ENCODE data around the gene DNMBP.

The DNMBP gene

DNA sequence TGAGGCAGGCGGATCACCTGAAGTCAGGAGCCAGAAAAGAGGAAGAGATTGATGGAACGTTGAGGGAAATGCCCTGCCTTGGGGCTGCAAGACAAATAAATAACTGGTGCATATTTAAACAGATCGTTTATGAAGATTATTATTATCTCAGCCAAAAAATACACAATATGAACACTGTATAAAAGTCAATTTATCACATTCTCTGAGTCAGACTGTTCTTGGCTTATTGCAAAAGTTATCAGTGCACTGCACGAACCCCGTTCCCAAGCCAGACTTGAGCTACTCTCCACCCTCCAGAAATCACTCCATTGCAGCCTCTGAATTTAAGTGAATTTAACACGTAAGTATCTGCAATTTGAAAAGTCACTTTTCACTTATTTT is 1.6 kb downstream of the DNMBP start:
- H3K27ac Mint-ChIP-seq: no peak overlapping the region
- peaks cover 32% of the 10 kb centered on the region for H3K4me1 Mint-ChIP-seq
- H3K27me3 Mint-ChIP-seq: no peaks in the 10 kb centered on the region
- H3K9me3 Mint-ChIP-seq: no peaks in the 10 kb centered on the region
- H3K4me3 Mint-ChIP-seq: peak overlapping the region; percentile 43
- ATAC-seq (ENCODE audit: low read depth) (no peak), DNase-seq (ENCODE audit: low spot score in 2 of 2) (no peak)
- peaks cover 3% of the 10 kb centered on the region for H3K36me3 Mint-ChIP-seq

DNA sequence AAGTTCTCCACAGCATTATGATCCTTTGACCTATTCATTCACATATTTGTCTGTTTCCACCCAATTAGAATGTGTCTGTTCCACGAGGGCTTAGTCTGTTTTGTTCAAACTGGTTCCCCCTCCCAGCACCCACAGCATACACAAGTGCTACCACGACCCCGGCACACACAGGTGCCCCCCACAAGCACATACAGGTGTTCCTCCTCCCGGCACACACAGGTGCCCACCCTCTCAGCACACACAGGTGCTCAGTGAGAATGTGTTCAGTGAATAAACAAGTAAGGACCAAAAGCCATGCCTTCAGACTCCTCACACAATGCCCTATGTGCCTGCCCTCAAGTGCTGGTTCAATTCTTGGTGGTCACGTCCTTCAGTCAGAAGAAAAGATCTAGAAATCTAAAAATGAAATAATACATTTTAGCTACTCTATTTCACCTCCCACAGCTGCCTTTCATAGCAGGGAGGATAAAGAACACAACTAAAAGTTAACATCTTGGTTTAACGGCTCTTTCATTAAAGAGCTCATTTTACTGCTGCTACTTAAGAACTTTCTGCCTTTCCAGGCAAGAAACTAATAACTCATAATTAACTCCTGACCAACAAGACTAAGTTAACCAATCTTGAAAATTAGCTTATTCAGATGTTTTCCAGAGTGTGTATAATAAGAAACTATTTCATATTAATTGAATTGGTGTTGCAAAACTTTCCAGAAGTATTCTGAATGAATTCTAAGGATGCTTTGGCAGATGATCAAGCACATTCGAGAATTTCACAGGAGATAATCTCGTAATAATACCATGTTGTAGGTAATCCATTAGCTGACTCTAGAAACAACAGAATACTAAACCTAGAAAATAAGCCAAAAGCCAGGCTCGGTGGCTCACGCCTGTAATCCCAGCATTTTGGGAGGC is 2.3 kb downstream of the DNMBP start:
- H3K9me3 Mint-ChIP-seq: no peaks in the 10 kb centered on the region
- no peak for DNase-seq (ENCODE audit: low spot score in 2 of 2)
- peak overlapping the region; percentile 43 for H3K4me3 Mint-ChIP-seq
- ATAC-seq (ENCODE audit: low read depth): no peak
- no peaks in the 10 kb centered on the region for H3K27me3 Mint-ChIP-seq
- H3K4me1 Mint-ChIP-seq: peaks cover 32% of the 10 kb centered on the region
- no peak overlapping the region for H3K27ac Mint-ChIP-seq
- H3K36me3 Mint-ChIP-seq: peaks cover 3% of the 10 kb centered on the region

DNA sequence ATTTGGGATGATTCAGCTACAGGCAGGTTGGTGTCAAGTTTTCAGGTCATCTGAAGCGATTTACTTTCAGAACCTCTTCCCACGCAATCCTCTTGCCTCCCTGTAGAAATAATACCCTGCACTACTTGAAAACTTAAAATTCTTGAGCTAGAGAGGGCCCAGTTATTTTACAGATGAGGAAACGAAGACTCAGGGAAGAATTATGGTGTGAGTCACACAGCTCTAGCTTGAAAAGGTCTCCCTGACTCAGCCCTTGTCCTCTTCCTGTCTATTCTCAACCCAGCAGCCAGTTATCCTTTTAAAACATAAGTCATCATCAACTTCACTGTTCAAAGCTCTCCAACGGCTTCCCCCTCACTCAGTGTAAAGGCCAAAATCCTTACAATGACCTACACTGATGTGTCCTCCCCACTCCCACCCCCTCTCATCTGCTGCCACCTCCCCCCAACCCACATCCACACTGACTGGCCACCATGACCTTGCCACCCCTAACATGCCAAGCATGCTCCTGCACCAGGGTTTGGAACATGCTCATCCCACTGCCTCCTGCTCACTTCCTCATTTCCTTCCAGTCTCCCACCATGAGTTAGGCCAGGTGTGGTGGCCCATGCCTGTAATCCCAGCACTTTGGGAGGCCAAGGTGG is 3.4 kb downstream of the DNMBP start:
- H3K9me3 Mint-ChIP-seq: no peaks in the 10 kb centered on the region
- H3K27ac Mint-ChIP-seq: peak overlapping the region; percentile 39
- H3K4me3 Mint-ChIP-seq: no peak overlapping the region
- peaks cover 32% of the 10 kb centered on the region for H3K4me1 Mint-ChIP-seq
- no peak for DNase-seq (ENCODE audit: low spot score in 2 of 2)
- no peak for ATAC-seq (ENCODE audit: low read depth)
- peaks cover 3% of the 10 kb centered on the region for H3K36me3 Mint-ChIP-seq
- H3K27me3 Mint-ChIP-seq: no peaks in the 10 kb centered on the region

DNA sequence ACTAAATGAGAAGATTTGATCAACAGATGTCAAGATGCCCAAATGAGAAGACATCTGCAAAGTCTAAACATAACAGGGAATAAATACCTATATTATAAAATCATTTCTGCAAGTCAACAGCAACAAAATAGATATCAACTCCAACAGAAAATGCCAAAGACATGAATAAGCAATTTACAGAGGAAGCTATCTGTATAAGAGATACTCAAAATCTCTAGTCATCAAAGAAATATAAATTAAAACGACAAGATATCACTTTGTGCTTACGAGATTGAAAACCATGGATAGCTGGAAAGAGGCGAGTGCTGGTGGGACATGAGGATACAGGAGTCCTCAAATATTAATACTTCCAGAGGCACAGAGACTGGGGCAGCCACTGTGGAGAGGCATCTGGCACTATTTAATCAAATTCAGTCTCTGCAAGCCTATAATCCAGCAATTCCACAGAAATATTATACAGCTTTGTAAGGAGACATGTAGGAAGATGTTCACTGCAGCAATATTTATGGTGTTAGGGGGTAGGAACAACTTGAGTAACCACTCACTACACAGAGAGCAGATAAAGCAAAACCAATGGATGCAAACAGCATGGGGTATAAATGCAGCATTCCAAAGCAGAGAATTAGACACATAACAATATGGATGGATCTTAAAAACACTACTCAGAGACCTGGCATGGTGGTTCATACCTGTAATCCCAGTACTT is 4.8 kb downstream of the DNMBP start:
- H3K27me3 Mint-ChIP-seq: no peaks in the 10 kb centered on the region
- peaks cover 26% of the 10 kb centered on the region for H3K4me1 Mint-ChIP-seq
- no peaks in the 10 kb centered on the region for H3K9me3 Mint-ChIP-seq
- DNase-seq (ENCODE audit: low spot score in 2 of 2) (no peak), ATAC-seq (ENCODE audit: low read depth) (no peak)
- H3K27ac Mint-ChIP-seq: no peak overlapping the region
- no peak overlapping the region for H3K4me3 Mint-ChIP-seq
- H3K36me3 Mint-ChIP-seq: peaks cover 3% of the 10 kb centered on the region

DNA sequence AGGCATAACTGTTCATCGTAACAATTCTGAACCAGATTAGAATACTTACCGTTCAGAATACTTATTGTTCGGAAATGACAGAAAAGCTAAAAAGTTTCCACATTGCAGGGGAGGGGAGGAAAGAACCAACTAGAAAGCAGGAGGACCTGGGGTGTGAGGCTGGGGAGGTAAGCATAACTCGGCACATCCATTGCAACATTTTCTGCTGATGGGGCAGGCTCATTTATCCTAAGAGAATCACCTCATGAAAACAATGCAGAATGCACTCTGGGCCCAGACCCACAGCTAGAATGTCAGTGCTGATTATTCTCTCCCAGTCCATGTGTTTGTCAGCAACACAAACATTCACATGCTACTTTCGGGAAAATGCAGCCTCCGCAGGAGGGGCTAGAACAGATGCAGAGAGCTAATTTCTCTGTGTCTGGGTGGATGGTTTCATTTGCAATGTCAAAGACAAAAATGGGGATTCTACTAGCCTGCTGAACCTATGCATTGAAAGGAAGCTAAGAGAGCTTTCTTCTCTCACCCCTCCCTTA is 9.6 kb downstream of the DNMBP start:
- no peak for ATAC-seq (ENCODE audit: low read depth)
- H3K27me3 Mint-ChIP-seq: no peaks in the 10 kb centered on the region
- no peaks in the 10 kb centered on the region for H3K9me3 Mint-ChIP-seq
- DNase-seq (ENCODE audit: low spot score in 2 of 2): no peak
- H3K27ac Mint-ChIP-seq: no peak overlapping the region
- H3K4me1 Mint-ChIP-seq: peaks cover 18% of the 10 kb centered on the region
- peaks cover 13% of the 10 kb centered on the region for H3K36me3 Mint-ChIP-seq
- H3K4me3 Mint-ChIP-seq: no peak overlapping the region

DNA sequence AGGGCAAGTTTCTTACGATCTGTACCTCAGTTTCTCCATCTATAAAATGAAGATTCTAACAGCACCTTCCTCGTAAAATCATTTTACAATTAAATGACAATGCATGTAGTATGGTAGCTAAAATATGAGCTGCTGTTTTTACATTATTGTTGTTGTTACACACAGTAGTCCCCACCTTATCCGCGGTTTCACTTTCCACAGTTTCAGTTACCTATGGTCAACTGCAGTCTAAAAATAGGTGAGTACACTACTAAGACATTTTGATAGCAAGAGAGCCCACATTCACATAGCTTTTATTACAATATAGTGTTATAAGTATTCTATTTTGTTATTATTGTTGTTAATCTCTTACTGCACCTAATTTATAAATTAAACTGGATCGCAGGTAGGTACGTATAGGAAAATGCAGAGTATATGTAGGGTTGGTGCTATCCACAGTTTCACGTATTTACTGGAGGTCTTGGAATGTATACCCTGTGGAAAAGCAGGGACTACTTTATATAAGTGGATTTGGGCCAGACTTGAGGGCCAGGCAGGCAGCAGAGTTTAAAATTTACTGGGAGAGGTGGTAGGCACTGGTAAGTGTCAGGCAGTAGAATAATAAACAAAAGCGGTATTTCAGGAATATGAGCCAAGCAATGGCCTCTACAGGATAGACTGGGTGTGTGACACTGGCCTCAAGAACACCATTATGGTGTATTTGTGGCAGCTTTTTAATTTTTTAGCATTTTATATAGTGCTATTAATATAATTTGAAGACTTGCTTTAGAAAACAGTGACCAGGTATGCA is 10.2 kb downstream of the DNMBP start:
- Mint-ChIP-seq H3K36me3 (peaks cover 12% of the 10 kb centered on the region), H3K4me3 (no peak overlapping the region), H3K4me1 (peaks cover 20% of the 10 kb centered on the region), H3K9me3 (no peaks in the 10 kb centered on the region), H3K27me3 (no peaks in the 10 kb centered on the region), H3K27ac (no peak overlapping the region)
- no peak for DNase-seq (ENCODE audit: low spot score in 2 of 2)
- ATAC-seq (ENCODE audit: low read depth): no peak

DNA sequence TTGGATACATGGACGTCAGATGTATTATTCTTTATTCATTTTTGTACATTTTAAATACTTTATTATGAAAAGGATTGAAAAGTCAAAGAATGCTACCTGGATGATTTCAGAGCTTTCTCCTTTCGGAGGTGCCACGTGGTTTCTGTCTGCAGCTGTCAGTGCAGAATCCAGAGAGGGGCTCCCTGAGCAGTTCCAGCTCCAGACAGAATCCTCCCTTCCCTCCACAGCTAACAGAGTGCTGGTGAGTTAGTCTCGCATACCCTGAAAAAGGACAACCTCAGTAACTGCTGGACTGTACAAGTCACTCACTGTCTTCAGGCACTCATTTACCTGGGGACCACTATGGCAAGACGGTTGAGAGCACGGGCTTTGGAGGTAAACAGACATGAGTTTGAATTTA is 10.9 kb downstream of the DNMBP start:
- no peak overlapping the region for H3K4me3 Mint-ChIP-seq
- H3K4me1 Mint-ChIP-seq: peaks cover 26% of the 10 kb centered on the region
- no peaks in the 10 kb centered on the region for H3K9me3 Mint-ChIP-seq
- DNase-seq (ENCODE audit: low spot score in 2 of 2) (no peak), ATAC-seq (ENCODE audit: low read depth) (no peak)
- H3K27ac Mint-ChIP-seq: no peak overlapping the region
- H3K27me3 Mint-ChIP-seq: no peaks in the 10 kb centered on the region
- H3K36me3 Mint-ChIP-seq: peaks cover 12% of the 10 kb centered on the region

DNA sequence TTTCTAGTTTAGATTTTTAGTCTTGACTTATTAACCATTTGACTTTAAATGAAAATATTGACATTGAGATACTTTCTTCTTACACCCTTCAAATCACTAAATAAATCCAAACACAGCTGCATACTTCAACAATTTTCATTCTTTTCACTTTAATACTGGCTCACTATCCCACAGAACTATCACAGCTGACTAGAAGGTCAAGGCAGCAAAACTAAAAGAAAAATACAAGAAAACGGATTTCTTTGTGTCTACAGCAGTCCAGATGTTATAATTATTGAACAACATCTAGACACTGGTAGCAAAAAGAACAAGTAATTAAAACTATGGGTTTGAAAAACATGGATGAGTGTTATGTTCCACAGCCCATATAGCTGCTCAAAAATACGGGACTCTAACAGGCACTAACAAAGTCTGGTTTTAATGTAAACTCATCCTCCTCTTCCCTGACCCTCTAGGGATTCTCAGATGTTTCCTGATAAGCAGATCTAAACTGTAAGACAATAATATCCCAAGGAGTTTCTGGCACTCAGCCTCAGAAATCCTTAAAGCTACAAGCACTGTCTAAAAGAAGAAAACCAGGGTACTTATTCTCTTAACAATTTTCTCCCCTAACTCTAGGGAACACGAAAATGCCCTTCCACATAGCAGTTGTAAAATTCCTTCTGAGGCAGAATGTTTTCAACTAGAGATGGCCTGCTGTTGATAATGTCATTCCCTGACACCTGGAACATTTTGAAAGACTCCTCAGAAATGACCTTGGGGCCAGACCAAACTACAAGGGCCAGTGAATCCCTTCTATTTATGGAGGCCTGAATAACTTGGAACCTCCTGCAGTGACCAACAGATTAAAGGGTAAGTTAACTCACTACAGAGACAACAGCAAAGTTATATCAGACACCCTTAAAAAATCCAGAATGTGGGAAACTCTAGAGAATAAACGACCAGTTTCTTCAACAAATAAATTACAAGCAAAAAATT is 12.8 kb downstream of the DNMBP start:
- DNase-seq (ENCODE audit: low spot score in 2 of 2): no peak
- ATAC-seq (ENCODE audit: low read depth): no peak
- Mint-ChIP-seq H3K36me3 (peaks cover 12% of the 10 kb centered on the region), H3K27ac (peak overlapping the region; percentile 56), H3K9me3 (no peaks in the 10 kb centered on the region), H3K4me3 (no peak overlapping the region), H3K4me1 (peaks cover 28% of the 10 kb centered on the region), H3K27me3 (no peaks in the 10 kb centered on the region)

DNA sequence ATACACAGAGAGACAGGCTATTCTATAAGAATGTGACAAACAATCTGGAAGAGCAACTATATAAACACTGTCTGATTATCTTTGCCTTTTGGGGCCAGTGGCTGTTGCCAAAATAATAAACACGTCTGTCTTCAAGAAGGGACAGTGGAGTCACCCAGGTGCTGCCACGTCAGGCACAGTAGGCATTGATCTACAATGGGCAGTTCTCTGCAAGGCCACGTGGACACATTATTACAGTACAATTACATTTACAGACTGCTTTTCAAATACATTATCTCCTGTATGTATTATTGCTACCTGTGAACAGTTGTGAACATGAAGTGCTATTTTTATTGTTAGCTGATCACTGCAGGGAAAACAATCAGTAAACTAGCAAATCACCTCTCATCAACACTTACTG is 14.0 kb downstream of the DNMBP start:
- ATAC-seq (ENCODE audit: low read depth) (no peak), DNase-seq (ENCODE audit: low spot score in 2 of 2) (no peak)
- Mint-ChIP-seq H3K4me3 (no peak overlapping the region), H3K27me3 (no peaks in the 10 kb centered on the region), H3K27ac (peak overlapping the region; percentile 94), H3K36me3 (peaks cover 12% of the 10 kb centered on the region), H3K9me3 (no peaks in the 10 kb centered on the region), H3K4me1 (peaks cover 28% of the 10 kb centered on the region)

DNA sequence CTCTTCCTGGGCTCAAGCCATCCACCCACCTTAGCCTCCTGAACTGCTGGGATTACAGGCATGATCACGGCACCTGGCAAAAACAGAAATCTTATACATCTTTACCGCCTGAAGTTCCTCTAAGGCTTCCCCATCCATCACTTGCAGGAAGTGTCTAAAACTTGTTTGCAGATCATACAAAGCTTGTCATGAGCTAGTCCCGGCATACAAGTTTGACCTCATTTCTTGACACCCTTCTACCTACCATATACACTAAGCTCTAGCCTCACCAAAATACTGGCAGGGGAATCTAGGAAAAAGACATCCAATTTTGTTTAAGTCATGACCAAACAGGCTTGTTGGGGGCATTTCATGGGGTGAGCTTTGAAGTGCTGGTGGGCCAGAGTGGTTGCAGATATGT is 14.5 kb downstream of the DNMBP start:
- H3K27ac Mint-ChIP-seq: peak overlapping the region; percentile 94
- H3K27me3 Mint-ChIP-seq: no peaks in the 10 kb centered on the region
- H3K4me1 Mint-ChIP-seq: peaks cover 28% of the 10 kb centered on the region
- no peak for ATAC-seq (ENCODE audit: low read depth)
- peak overlapping the region; percentile 5 for H3K4me3 Mint-ChIP-seq
- H3K36me3 Mint-ChIP-seq: peaks cover 12% of the 10 kb centered on the region
- H3K9me3 Mint-ChIP-seq: no peaks in the 10 kb centered on the region
- DNase-seq (ENCODE audit: low spot score in 2 of 2): no peak

DNA sequence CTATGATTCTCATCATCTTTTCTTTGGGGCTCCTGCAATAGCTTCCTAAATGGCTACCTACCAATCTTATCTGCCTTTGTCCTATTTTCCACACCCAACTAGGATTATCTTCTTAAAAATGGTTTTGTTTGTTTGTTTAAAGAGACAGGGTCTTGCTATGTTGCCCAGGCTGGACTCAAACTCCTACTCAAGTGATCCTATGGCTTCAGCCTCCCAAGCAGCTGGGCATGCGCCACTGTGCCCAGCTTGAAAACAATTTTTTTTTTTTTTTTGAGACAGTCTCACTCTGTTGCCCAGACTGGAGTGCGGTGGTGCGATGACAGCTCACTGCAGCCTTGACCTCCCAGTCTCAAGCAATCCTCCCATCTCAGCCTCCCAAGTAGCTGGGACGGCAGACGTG is 14.9 kb downstream of the DNMBP start:
- no peaks in the 10 kb centered on the region for H3K9me3 Mint-ChIP-seq
- H3K27ac Mint-ChIP-seq: peak overlapping the region; percentile 94
- H3K4me3 Mint-ChIP-seq: no peak overlapping the region
- H3K27me3 Mint-ChIP-seq: no peaks in the 10 kb centered on the region
- DNase-seq (ENCODE audit: low spot score in 2 of 2) (no peak), ATAC-seq (ENCODE audit: low read depth) (no peak)
- peaks cover 31% of the 10 kb centered on the region for H3K4me1 Mint-ChIP-seq
- H3K36me3 Mint-ChIP-seq: peaks cover 12% of the 10 kb centered on the region

DNA sequence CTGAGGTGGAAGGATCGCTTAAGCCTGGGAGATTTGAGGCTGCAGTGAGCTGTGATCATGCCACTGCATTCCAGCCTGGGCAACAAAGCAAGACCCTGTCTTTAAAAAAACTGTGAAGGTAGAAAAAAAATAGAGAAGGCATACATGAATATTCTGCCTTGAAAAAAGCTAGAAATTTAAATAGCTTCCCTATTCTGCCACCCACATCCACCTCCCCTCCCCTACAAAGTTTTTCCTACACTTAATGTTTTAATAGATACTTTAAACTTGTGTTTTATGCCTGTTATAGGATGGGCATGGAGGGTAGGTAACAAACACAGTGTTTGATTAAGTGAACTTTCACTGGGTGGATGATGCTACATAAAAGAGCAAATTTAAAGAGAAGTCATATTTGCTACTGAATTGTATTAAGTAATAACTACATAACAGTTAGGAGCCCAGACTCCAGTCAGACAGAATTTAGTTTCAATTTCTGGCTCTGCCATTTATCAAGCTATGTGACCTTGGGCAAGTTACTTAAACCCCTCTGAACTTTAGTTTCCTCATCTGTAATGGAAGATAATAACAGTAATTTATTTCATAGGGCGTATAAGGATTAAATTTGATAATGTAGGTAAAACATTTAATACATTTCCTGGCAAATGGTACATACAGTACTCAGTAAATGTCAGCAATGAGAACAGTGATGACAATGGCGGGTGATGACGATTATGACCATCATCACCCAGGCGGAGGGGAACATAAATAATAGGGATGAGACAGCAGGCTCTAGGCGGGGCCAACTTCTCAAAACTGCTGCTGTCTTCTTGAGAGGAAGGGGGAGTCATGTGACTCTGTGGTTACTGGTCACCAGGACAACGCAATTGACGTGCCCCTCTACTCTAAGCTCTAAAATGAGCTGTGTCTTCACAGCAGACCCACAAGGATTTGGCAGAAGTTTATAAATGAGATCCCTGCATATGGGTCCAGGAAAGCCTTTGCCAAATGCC is 15.8 kb downstream of the DNMBP start:
- H3K36me3 Mint-ChIP-seq: peaks cover 11% of the 10 kb centered on the region
- ATAC-seq (ENCODE audit: low read depth): peak; percentile 99
- peak overlapping the region; percentile 94 for H3K27ac Mint-ChIP-seq
- peaks cover 29% of the 10 kb centered on the region for H3K4me1 Mint-ChIP-seq
- H3K4me3 Mint-ChIP-seq: peak overlapping the region; percentile 56
- DNase-seq (ENCODE audit: low spot score in 2 of 2): peak; percentile 51 to 68
- H3K9me3 Mint-ChIP-seq: no peaks in the 10 kb centered on the region
- H3K27me3 Mint-ChIP-seq: no peaks in the 10 kb centered on the region

Data from memory B cell (primary cell).